Measurements from ENCODE around the gene ARX.

ARX gene

DNA sequence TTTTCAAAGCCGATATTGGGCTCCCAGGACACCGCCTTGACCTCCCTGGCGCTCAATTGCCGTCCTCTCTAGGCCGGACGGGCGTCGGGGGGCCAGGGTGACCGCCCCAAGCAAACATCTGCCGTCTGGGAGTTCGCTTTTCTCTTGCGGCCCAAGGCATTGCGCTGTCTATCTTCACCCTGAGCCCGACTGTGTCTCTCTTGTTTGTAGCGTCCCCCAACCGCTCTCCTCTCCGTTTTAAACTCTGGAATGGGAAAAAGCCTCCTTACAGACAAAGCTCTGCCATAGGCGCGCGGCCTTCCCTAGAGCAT is 551 bp upstream of the ARX start:
- DNase-seq = no peak

DNA sequence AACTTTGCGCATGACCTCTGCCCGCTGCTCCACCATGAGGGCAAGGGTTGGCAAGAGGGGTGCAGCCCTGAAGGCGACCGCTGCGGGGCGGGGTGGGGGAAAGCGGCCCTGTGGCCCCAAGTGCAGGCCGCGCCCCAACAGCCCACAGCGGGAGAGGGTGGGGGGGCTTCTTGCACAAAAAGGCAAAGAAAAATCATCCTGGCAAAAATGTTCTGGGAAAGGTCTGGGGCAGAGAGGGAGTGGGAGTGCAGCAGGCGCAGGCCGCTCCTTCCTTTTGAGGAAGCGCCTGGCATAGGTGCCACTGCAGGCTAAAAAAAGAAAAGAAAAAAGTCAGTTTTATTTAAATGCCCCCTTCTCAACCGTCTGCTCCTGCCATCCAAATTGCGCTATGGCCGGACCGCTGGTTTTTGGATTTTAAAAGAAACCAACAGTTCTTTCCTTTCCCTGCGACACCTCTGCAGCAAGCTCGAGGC is 1.4 kb downstream of the ARX start:
- DNase-seq = no peak

DNA sequence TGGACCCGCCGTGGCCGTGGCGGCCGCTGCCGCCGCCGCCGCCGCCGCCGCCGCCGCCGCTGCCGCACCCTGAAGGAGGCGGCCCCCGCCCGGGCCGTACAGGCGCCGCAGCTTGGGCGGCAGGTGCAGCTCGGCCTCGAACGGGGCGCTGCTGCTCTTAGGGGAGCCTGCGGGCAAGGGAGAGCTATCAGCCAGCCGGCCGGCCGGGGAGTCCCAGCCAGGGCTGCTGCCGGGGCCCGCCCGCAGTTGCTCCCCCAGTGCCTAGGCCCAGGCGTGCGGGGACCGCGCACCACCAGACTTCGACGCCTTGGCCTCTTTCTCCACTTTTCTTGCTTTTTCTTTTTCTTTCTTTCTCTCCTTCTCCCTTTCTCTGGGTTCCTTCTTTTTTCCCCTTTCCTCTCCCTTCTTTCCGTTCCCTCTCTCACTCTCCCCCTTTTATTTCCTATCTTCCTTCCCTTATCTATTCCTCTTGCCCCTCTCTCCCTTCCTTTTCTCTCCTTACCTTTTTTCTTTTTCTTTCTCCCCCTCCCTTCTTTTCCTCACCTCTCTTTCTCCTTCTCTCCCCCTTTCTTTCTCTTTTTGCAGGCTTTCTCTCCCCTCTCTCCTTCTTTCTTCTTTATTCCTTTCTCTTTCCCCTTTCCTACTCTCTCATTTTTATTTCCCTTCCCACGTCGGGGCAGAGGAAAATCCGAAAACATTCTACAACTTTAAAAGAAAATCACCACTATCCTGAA is 2.0 kb downstream of the ARX start:
- no peak for DNase-seq

- DNase-seq = no peak
These were observed 2.8 kb downstream of the ARX start for GRCh38 chrX:25012793-25013631.

GRCh38 chrX:25012433-25012735 is 3.4 kb downstream of the ARX start:
- no peak for DNase-seq

DNA sequence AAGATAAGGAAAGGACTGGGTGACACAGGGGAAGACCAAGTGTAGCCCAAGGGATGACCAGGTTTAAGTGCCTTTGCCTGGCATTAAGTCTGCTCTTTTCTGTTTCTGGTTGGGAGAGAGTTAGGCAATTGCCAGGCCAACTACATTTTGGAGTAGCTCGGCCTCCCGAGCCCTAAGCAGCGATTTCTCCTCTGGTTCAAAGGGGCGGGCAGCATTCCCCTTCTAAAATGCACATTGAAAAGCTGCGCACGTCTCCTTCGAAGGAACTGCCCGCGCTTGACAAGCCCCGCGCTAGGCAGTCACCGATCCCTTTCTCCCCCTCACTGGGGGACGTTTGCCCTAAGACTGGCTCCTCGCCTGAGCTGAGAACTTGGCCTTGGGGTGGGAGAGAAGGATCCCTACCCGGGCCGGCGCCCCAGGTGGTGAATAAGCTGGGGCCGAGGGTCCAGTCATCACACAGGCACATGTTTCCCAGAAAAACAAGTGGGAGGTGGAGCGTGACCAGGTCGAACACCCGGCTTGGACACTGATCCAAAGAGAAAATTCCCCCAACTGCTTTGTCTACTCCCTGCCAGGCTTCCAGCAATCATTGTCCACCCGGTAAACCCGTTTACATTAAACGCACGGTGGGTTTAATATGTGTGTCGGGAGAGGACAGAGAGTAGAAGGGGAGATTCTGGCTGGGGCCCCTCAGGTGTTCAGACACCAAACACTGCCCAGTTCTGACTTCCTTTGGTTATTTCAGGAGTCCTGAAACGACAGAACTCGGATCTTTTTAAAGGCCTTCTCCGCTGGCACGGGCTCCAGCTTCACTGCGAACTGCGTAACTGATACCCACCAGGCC is 4.0 kb downstream of the ARX start:
- no peak for DNase-seq

- no peak for DNase-seq
These were observed 4.8 kb downstream of the ARX start for GRCh38 chrX:25010784-25011588.

DNA sequence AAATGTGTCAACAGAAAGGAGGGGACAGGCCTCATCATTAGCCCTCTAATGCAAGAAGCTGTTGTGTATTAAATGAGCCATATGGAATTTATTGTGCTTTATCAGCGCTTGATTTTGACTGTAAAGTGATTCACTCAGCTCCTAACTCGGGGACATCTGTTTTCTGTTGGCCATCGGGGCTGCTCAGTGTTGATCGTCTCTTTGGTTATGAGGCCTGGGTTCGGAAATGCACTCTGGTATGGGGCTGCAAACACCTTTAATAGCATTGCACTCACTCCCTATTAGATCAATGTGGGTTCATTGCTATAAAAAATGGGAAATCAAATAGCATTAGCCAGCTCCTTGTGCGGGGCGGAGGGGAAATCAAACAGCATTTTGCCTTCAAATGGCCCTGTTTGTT is 6.4 kb downstream of the ARX start:
- no peak for DNase-seq

GRCh38 chrX:25007059-25008053 is 8.4 kb downstream of the ARX start:
- DNase-seq = no peak

DNA sequence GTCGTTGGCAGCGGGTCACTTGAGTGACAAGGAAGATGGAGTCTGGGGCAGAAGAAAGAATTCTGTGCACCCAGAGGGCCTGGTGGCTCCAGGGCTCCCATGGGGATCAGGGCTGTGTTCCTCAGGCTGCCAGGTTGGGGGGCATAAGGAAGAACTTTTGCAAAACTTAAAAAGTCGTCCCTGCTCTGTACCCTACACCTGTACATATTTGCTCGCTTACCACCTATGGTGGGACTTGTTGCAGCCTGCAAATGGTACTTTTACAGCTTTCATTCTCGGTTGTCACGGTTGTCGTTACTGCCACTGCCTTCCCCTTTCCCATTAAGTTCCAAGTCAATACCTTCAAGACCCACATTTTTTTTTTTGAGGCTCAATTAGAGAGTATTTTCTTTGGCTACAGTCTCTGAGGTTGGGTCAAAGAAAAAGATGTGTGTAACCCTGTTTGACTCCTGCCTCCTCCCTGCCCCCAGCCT is 9.1 kb downstream of the ARX start:
- DNase-seq = no peak

DNA sequence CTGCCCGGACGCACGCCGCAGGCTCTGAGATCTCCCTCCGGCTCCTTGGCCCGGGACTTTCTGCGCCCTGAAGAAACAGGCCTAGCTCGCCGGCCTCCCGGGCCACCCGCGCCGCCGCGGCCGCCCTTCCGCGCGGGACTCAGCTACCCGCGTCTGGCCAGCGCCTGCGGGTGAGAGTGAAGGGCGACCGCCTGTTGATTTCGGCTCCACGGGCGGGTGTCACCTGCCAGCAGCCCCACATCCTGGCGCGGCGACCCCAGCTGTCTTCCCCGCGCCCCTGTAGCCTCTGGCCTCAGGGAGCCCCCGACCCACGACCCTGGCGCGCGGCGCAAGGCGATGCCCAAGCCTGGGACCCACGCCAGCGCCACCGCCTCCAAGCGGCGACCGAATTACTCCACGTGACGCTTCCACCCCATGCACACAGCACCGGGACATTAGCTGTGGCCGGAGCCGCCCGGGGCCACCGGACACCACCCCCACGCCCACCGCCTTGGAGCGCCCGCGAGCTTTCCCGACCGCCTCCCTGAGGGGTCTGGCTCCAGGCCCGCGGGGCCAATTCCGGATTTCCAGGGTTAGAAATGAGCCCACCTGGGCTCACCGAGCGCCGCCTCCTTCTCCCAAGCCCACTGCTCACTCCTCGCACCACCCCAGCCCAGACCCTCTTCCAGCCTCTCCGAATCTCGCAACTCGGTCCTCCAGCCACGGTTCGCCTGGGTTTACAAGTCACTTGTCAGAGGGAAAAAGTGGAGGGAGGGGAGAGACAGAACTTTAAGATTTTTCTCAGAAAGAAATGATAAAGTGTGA is 10.2 kb downstream of the ARX start:
- no peak for DNase-seq

- DNase-seq = no peak
These were observed 10.8 kb downstream of the ARX start for GRCh38 chrX:25005034-25005381.

DNA sequence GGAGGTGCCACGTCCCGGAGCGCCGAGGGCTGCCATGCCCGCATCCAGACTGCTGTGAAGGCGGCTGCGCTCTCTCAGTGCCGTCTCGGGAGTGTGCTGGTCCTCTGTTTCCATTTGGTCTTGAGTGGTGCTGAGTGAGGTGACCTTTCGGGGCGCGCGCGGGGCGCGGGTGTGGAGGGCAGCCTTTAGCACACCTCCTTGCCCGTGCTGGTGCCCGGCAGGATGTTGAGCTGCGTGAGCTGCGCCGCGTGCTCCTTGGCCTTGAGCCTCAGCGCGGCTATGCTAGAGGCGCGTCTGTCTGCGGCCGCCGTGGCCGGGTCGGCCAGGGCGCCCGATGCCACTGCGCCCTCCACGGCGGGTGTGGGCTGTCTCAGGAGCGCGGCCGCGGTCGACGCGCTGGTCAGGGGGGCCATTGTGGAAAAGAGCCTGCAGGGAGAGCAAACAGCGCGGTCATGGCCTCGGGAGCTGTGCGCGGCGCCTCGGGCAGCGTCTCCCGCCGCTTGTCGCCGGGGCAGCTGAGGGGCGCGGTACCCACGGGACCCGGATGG is 11.2 kb downstream of the ARX start:
- no peak for DNase-seq

DNA sequence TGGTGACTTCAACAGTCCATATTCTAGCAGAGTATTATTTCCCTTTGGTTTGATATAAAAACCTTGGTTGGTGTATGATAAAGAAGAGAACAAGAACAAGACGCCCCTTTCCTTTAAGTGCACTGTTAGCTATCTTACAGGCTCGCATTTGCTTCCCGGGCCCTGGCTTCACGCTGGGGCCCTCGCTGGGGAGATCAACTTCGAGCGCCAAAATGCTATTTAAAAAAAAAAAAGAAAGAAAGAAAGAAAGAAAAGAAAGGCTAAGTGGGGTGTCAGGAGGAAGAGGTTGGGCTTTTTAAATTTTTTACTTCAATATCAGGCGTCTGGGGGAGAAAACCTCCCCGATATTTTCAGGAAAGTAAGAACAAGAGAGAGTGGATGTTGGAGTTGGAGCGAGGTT is 11.7 kb downstream of the ARX start:
- DNase-seq = no peak

DNA sequence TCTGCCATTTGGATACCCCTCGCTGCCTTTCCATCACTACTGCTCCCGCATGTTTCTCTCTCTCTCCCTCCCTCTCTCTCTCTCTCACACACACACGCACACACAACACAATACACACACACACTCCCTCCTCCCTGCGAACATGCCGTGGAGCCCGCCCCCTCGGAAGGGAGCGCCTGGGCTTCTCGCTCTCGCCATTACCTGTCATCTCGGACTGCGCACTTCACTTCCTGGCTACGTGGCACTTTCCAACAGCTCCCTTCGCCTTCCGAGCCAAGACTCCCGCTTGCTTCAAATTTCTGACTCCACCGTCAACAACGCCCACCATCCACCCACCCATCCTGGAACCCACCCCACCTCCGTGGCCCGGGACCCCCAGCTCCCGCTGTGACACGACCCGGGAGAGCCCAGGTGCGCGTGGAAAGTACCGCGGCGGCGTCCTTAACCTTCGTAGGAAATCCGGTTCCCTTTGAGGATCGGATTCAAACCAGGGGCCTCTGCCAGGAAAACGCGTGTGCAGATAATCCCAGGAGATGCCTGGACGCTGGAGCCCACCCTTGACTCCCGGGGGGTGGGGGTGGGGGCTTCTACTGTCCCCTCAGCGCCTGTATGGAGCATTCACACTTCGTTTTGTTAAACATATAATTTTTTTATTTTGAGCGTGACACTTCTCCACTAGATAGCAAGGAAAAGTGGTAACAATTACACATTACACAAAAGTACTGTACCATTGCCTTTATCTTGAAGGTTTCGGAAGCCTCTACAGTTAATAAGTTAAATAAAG is 12.5 kb downstream of the ARX start:
- DNase-seq = no peak

GRCh38 chrX:25002661-25003020 is 13.1 kb downstream of the ARX start:
- no peak for DNase-seq

- no peak for DNase-seq
These were observed 13.7 kb downstream of the ARX start for GRCh38 chrX:25001808-25002660.

DNA sequence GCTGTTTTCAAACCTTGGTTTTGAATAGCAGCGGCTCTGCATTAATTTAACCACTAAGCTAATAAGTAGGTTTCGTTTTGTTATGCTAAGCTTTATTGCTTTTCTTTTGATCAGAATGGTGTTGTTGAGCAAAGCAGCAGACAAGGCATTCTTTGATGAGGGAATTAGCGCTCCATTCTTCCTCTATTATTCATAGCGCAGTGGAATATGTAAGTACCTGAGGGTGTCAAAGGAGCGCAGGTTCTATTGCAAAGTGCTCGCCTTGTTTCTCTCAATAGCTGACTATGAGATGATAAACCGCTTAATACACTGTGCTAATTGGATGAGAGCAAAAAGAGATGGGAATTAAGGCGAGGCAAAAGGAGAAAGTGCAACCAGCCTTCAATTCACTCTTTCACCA is 16.3 kb downstream of the ARX start:
- no peak for DNase-seq
